Parathyroid adenoma (tissue), 2 donors: ENCODE measurements around the gene CHST4.

Experiments used
- H2AFZ ChIP-seq: fragments of 300-600 bp; sonication (generic); one replicate; pipeline ENCODE4 v1.7.0; 2017; ENCODE audit warnings: antibody characterized with exemption, mild to moderate bottlenecking
- H3K27ac ChIP-seq: fragments of 300-600 bp; sonication (generic); one replicate; pipeline ENCODE4 v1.7.0; 2017
- H3K27me3 ChIP-seq: fragments of 300-600 bp; sonication (generic); one replicate; pipeline ENCODE4 v1.7.0; 2017; ENCODE audit warnings: low read length; ENCODE audit not compliant: control insufficient read depth, insufficient read depth
- H3K36me3 ChIP-seq: fragments of 300-600 bp; sonication (generic); one replicate; pipeline ENCODE4 v1.7.0; 2017; ENCODE audit warnings: low read length; ENCODE audit not compliant: control insufficient read depth, insufficient read depth
- H3K4me1 ChIP-seq: fragments of 300-600 bp; sonication (generic); one replicate; pipeline ENCODE4 v1.7.0; 2017; ENCODE audit warnings: control low read depth
- H3K4me2 ChIP-seq: fragments of 300-600 bp; sonication (generic); one replicate; pipeline ENCODE4 v1.7.0; 2017; ENCODE audit warnings: low read length
- H3K4me3 ChIP-seq: fragments of 300-600 bp; sonication (generic); one replicate; pipeline ENCODE4 v1.7.0; 2017; ENCODE audit warnings: low read depth, low read length
- H3K79me2 ChIP-seq: fragments of 300-600 bp; sonication (generic); one replicate; pipeline ENCODE4 v1.7.0; 2017; ENCODE audit warnings: control low read depth
- H3K9ac ChIP-seq: fragments of 300-600 bp; sonication (generic); one replicate; pipeline ENCODE4 v1.7.0; 2017; ENCODE audit warnings: mild to moderate bottlenecking
- H3K9me3 ChIP-seq: fragments of 300-600 bp; sonication (generic); one replicate; pipeline ENCODE4 v1.7.0; 2017; ENCODE audit warnings: low read length; ENCODE audit not compliant: control insufficient read depth
- CTCF ChIP-seq: fragments of 300-600 bp; sonication (generic); IDR thresholded peaks from one replicate; pipeline ENCODE4 v1.7.0; 2017; ENCODE audit warnings: antibody characterized with exemption, mild to moderate bottlenecking
- donor health status: primary hyperparathyroidism.

CHST4 gene

GRCh38 chr16:71569621-71570020 lies 43.4 kb downstream of the CHST4 start:
- H2AFZ ChIP-seq, result no peak overlapping the region
- no peak for TF ChIP-seq CTCF
- H3K9me3 ChIP-seq, result no peaks in the 10 kb centered on the region
- no peak overlapping the region for H3K4me3 ChIP-seq
- H3K4me1 ChIP-seq, result no peaks in the 10 kb centered on the region
- no peaks in the 10 kb centered on the region for H3K27me3 ChIP-seq
- no peak overlapping the region for H3K9ac ChIP-seq
- no peaks in the 10 kb centered on the region for H3K36me3 ChIP-seq
- no peak overlapping the region for H3K27ac ChIP-seq
- no peaks in the 10 kb centered on the region for H3K79me2 ChIP-seq
- no peak overlapping the region for H3K4me2 ChIP-seq

GRCh38 chr16:71570144-71570543 lies 43.9 kb downstream of the CHST4 start:
- Histone ChIP-seq H3K27ac (no peak overlapping the region), H3K4me2 (no peak overlapping the region), H3K9ac (no peak overlapping the region), H3K4me1 (no peaks in the 10 kb centered on the region), H3K4me3 (no peak overlapping the region), H3K27me3 (no peaks in the 10 kb centered on the region), H2AFZ (no peak overlapping the region), H3K79me2 (no peaks in the 10 kb centered on the region), H3K36me3 (no peaks in the 10 kb centered on the region), H3K9me3 (no peaks in the 10 kb centered on the region)
- TF ChIP-seq CTCF, result no peak

GRCh38 chr16:71572497-71573116 lies 46.4 kb downstream of the CHST4 start:
- Histone ChIP-seq H3K36me3 (no peaks in the 10 kb centered on the region), H3K9ac (no peak overlapping the region), H3K4me1 (no peaks in the 10 kb centered on the region), H3K27me3 (no peaks in the 10 kb centered on the region), H3K9me3 (no peaks in the 10 kb centered on the region), H3K4me3 (no peak overlapping the region), H3K79me2 (no peaks in the 10 kb centered on the region), H2AFZ (no peak overlapping the region), H3K4me2 (no peak overlapping the region), H3K27ac (no peak overlapping the region)
- no peak for TF ChIP-seq CTCF

- no peak for TF ChIP-seq CTCF
Measured at GRCh38 chr16:71573387-71574094, 47.3 kb downstream of the CHST4 start.

GRCh38 chr16:71574702-71575101 lies 48.5 kb downstream of the CHST4 start:
- Histone ChIP-seq H3K36me3 (no peaks in the 10 kb centered on the region), H3K9me3 (no peaks in the 10 kb centered on the region), H2AFZ (no peak overlapping the region), H3K27me3 (no peaks in the 10 kb centered on the region), H3K4me1 (no peaks in the 10 kb centered on the region), H3K79me2 (no peaks in the 10 kb centered on the region), H3K27ac (no peak overlapping the region), H3K9ac (no peak overlapping the region), H3K4me3 (no peak overlapping the region), H3K4me2 (no peak overlapping the region)
- TF ChIP-seq CTCF, result no peak

More at GRCh38 chr16:71573387-71574094, 47.3 kb downstream of the CHST4 start:
- Histone ChIP-seq H3K4me3 (no peak overlapping the region), H3K4me2 (no peak overlapping the region), H2AFZ (no peak overlapping the region), H3K4me1 (no peaks in the 10 kb centered on the region), H3K9ac (no peak overlapping the region), H3K36me3 (no peaks in the 10 kb centered on the region), H3K79me2 (no peaks in the 10 kb centered on the region), H3K27ac (no peak overlapping the region), H3K9me3 (no peaks in the 10 kb centered on the region), H3K27me3 (no peaks in the 10 kb centered on the region)
